ENCODE measurements around the gene H1-8. TPM values are rescaled to one million over a fixed set of nuclear protein-coding genes. Genes with fewer than 3 reads are reported as not detected.

The H1-8 gene
- total RNA-seq, 1 experiment from 2014 or later = not detected

- Histone ChIP-seq H3K27ac (ENCODE audit: low read depth, low read length) (no peak overlapping the region), H3K27me3 (ENCODE audit: insufficient read depth, low read length) (no peaks in the 10 kb centered on the region), H3K4me3 (replicated peaks in 1 of 2; ENCODE audit: low read depth in 1 of 2, low read length in 2 of 2) (no peak overlapping the region), H3K79me2 (ENCODE audit: insufficient read depth, low read length) (no peaks in the 10 kb centered on the region), H3K36me3 (ENCODE audit: control insufficient read depth in 1 of 2, insufficient read depth in 2 of 2, low read length in 2 of 2) (no peaks in the 10 kb centered on the region), H2AFZ (ENCODE audit: low read depth, low read length, poor library complexity, severe bottlenecking) (no peak overlapping the region), H3K9me3 (ENCODE audit: control insufficient read depth in 1 of 2, insufficient read depth in 1 of 2, low read depth in 1 of 2, low read length in 2 of 2) (no peaks in the 10 kb centered on the region), H3K4me1 (ENCODE audit: control insufficient read depth in 1 of 2, insufficient read depth in 2 of 2, low read length in 2 of 2) (peaks cover 0 to 5% of the 10 kb centered on the region in 2 experiments; a peak in 1 of 4 replicates), H3K9me2 (ENCODE audit: insufficient read depth) (no peaks in the 10 kb centered on the region), H3K4me2 (ENCODE audit: low read length) (no peak overlapping the region), H4K20me1 (ENCODE audit: insufficient read depth) (no peaks in the 10 kb centered on the region), H3K9ac (ENCODE audit: low read length) (no peak overlapping the region)
- ChIA-PET RAD21 (ENCODE audit: low non-redundant PET in 1 of 2, low total read pairs in 2 of 2, uncharacterized antibody in 2 of 2, unreplicated experiment in 2 of 2) (no interaction called here), CTCF (no interaction called here), POLR2A (no interaction called here)
- DNase-seq (ENCODE audit: low read depth, low spot score) (no peak), ATAC-seq (no peak)
- BruUV-seq (replicated peaks) = no TSS peak
- intact Hi-C loops (cut with micrococcal nuclease) = no loop called here
- TF ChIP-seq, protein P1, sequence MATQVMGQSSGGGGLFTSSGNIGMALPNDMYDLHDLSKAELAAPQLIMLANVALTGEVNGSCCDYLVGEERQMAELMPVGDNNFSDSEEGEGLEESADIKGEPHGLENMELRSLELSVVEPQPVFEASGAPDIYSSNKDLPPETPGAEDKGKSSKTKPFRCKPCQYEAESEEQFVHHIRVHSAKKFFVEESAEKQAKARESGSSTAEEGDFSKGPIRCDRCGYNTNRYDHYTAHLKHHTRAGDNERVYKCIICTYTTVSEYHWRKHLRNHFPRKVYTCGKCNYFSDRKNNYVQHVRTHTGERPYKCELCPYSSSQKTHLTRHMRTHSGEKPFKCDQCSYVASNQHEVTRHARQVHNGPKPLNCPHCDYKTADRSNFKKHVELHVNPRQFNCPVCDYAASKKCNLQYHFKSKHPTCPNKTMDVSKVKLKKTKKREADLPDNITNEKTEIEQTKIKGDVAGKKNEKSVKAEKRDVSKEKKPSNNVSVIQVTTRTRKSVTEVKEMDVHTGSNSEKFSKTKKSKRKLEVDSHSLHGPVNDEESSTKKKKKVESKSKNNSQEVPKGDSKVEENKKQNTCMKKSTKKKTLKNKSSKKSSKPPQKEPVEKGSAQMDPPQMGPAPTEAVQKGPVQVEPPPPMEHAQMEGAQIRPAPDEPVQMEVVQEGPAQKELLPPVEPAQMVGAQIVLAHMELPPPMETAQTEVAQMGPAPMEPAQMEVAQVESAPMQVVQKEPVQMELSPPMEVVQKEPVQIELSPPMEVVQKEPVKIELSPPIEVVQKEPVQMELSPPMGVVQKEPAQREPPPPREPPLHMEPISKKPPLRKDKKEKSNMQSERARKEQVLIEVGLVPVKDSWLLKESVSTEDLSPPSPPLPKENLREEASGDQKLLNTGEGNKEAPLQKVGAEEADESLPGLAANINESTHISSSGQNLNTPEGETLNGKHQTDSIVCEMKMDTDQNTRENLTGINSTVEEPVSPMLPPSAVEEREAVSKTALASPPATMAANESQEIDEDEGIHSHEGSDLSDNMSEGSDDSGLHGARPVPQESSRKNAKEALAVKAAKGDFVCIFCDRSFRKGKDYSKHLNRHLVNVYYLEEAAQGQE (IDR thresholded peaks at IDR 0.05; ENCODE audit: low read depth) = no peak
- TF ChIP-seq SP1 (IDR thresholded peaks at IDR 0.05; ENCODE audit: low read depth) (no peak), EZH2phosphoT487 (IDR thresholded peaks at IDR 0.05; ENCODE audit: borderline replicate concordance) (no peak), ELF1 (IDR thresholded peaks at IDR 0.05; ENCODE audit: borderline replicate concordance, low read depth) (no peak), ZNF274 (IDR thresholded peaks at IDR 0.05; ENCODE audit: low read depth, low read length) (no peak), CEBPB (IDR thresholded peaks at IDR 0.05; ENCODE audit: low read depth) (no peak), TCF7L2 (IDR thresholded peaks at IDR 0.05; ENCODE audit: borderline replicate concordance, extremely low read depth, insufficient read depth, insufficient read length) (no peak), YY1 (IDR thresholded peaks at IDR 0.05; ENCODE audit: extremely low read depth, insufficient replicate concordance, low read depth, low read length) (no peak), POLR2AphosphoS5 (IDR thresholded peaks at IDR 0.05; ENCODE audit: low read depth, low read length) (no peak), RAD21 (IDR thresholded peaks at IDR 0.05; ENCODE audit: low read depth) (no peak), SRF (IDR thresholded peaks at IDR 0.05; ENCODE audit: low read depth) (no peak), ZBTB33 (IDR thresholded peaks at IDR 0.05; ENCODE audit: extremely low read depth, insufficient replicate concordance, low read length) (no peak), EGR1 (IDR thresholded peaks at IDR 0.05; ENCODE audit: low read depth) (no peak), FOSL1 (IDR thresholded peaks at IDR 0.05; ENCODE audit: low read depth) (no peak)
- TF ChIP-seq, protein P2, sequence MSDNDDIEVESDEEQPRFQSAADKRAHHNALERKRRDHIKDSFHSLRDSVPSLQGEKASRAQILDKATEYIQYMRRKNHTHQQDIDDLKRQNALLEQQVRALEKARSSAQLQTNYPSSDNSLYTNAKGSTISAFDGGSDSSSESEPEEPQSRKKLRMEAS (IDR thresholded peaks at IDR 0.05) = no peak
These were observed 40.1 kb upstream of the H1-8 start for GRCh38 chr3:129502641-129503408.
